HG03060 (cell line): ENCODE measurements around the gene CHST3.
"Not testable (repeated sequence)": the region's sequence is repeated elsewhere in the genome, so short reads cannot be mapped to it uniquely, and the experiment has no call there.

Source experiments
- ATAC-seq: cut with Tn5 transposase; IDR thresholded peaks from one replicate; pipeline ENCODE4 v1.9.1; 2021; ENCODE audit warnings: low read depth, moderate number of reproducible peaks; ENCODE audit not compliant: unreplicated experiment

Gene CHST3

GRCh38 chr10:71964098-71964742, at the start of gene CHST3:
Gene CHST3, plus strand, starts transcription at chr10:71964395. Its CDS starts 41,448 bp downstream, at chr10:72005843.
- no peak for ATAC-seq

GRCh38 chr10:71916827-71917226, 47.4 kb upstream of the CHST3 start:
- ATAC-seq, result no peak

- no peak for ATAC-seq
Observed at GRCh38 chr10:71918992-71919391, 45.2 kb upstream of the CHST3 start.

- ATAC-seq, result not testable (repeated sequence)
Observed at GRCh38 chr10:71919956-71920539, 44.1 kb upstream of the CHST3 start.

GRCh38 chr10:71920540-71921323, 43.5 kb upstream of the CHST3 start:
- ATAC-seq, result no peak

GRCh38 chr10:71921324-71922027, 42.7 kb upstream of the CHST3 start:
- ATAC-seq, result no peak

GRCh38 chr10:71923138-71923692, 41.0 kb upstream of the CHST3 start:
- no peak for ATAC-seq

GRCh38 chr10:71924771-71925170, 39.4 kb upstream of the CHST3 start:
- ATAC-seq, result no peak

GRCh38 chr10:71927159-71927558, 37.0 kb upstream of the CHST3 start:
- no peak for ATAC-seq

- ATAC-seq, result no peak
Observed at GRCh38 chr10:71927776-71928592, 36.2 kb upstream of the CHST3 start.

GRCh38 chr10:71931295-71931694, 32.9 kb upstream of the CHST3 start:
- ATAC-seq, result no peak

GRCh38 chr10:71933651-71934050, 30.5 kb upstream of the CHST3 start:
- ATAC-seq, result no peak

GRCh38 chr10:71938211-71938610, 26.0 kb upstream of the CHST3 start:
- no peak for ATAC-seq

GRCh38 chr10:71939304-71939703, 24.9 kb upstream of the CHST3 start:
- ATAC-seq, result no peak

GRCh38 chr10:71939861-71940474, 24.2 kb upstream of the CHST3 start:
- no peak for ATAC-seq

GRCh38 chr10:71940752-71941151, 23.4 kb upstream of the CHST3 start:
- ATAC-seq, result no peak

GRCh38 chr10:71941318-71941717, 22.9 kb upstream of the CHST3 start:
- ATAC-seq, result no peak

- no peak for ATAC-seq
Observed at GRCh38 chr10:71945819-71946474, 18.2 kb upstream of the CHST3 start.

- ATAC-seq, result no peak
Observed at GRCh38 chr10:71946700-71947099, 17.5 kb upstream of the CHST3 start.
